Transverse colon (tissue), 4 donors: ENCODE results near the gene IL1RN. TPM values are rescaled to one million over a fixed set of nuclear protein-coding genes. Genes with fewer than 3 reads are reported as not detected.
A peak's percentile ranks its signal among the peaks of the same experiment; 100 is the strongest.

ENCODE experiments used
- DNase-seq: peaks from one replicate; pipeline ENCODE4 v3.0.0-alpha.2; 2019
- H3K27ac ChIP-seq, 4 donors: fragments of 200-600 bp; sonication (generic); 2 replicates each; pipeline ENCODE4 v1.5.1; 2016 to 2018; ENCODE audit warnings: inconsistent platforms in 4 of 4
- H3K27me3 ChIP-seq: fragments of 200-600 bp; sonication (generic); 2 replicates; pipeline ENCODE4 v1.5.1; 2017; ENCODE audit warnings: inconsistent platforms
- H3K36me3 ChIP-seq, 4 donors: fragments of 200-600 bp; sonication (generic); 2 replicates each; pipeline ENCODE4 v1.5.1; 2017 to 2019; ENCODE audit warnings: inconsistent platforms in 4 of 4
- H3K4me1 ChIP-seq, 4 donors: fragments of 200-600 bp; sonication (generic); 2 replicates each; pipeline ENCODE4 v1.5.1; 2017 to 2020; ENCODE audit warnings: inconsistent platforms in 4 of 4
- H3K4me3 ChIP-seq, 4 donors: fragments of 200-600 bp; sonication (generic); 1 replicate in 1 of 4; 2 replicates in 3 of 4; pipeline versions ENCODE4 v1.5.1 to v1.6.1; 2017 to 2019; ENCODE audit warnings: inconsistent platforms in 4 of 4
- H3K9me3 ChIP-seq, 2 donors: fragments of 200-600 bp; sonication (generic); 2 replicates each; pipeline ENCODE4 v1.5.1; 2017 to 2019; ENCODE audit warnings: inconsistent platforms in 2 of 2
- CTCF ChIP-seq, 5 experiments: fragments of 200-600 bp in 3 of 5; fragments of 450-650 bp in 2 of 5; sonication (generic) in 3 of 5; IDR thresholded peaks; 1 replicate in 2 of 5; 2 replicates in 3 of 5; pipeline ENCODE4 v1.5.1; 2016 to 2017; ENCODE audit warnings: antibody characterized with exemption in 5 of 5, inconsistent platforms in 3 of 5, mild to moderate bottlenecking in 2 of 5, moderate library complexity in 1 of 5
- EP300 ChIP-seq: sonication (generic); formaldehyde crosslinking; IDR thresholded peaks from one replicate; pipeline ENCODE4 v1.6.1; 2017; ENCODE audit warnings: antibody characterized with exemption, low read depth
- POLR2A ChIP-seq: fragments of 450-650 bp; IDR thresholded peaks from one replicate; pipeline ENCODE4 v1.6.1; 2016; ENCODE audit warnings: antibody characterized with exemption, mild to moderate bottlenecking, moderate library complexity
- POLR2AphosphoS5 ChIP-seq, 3 donors: sonication (generic); formaldehyde crosslinking; IDR thresholded peaks; one replicate each; pipeline ENCODE4 v1.6.1; 2016; ENCODE audit warnings: antibody characterized with exemption in 3 of 3
- WGBS, 2 donors: methylation state at CpG; one replicate each; pipeline ENCODE4 v1.1.5; 2018; ENCODE audit warnings: low coverage in 1 of 2; 5-methylcytosine and 5-hydroxymethylcytosine counted together
- in situ Hi-C, 4 donors: fragments of 200-750 bp; cut with MboI; loops; one replicate each; pipeline versions ENCODE4 v1.15.0 to v1.15.1; 2017; ENCODE audit warnings: low sequenced_read_pairs in 3 of 4, low pct_ligation_motif_present in 1 of 4, low pct_unique_long_range_greater_than_20kb in 1 of 4
- intact Hi-C: fragments of 100-400 bp; cut with DNase I; formaldehyde crosslinking; loops from one replicate; pipeline ENCODE4 v1.15.1; 2023; ENCODE audit warnings: low total_unique reads
- total RNA-seq, 4 donors: library from RNA; depleted of rRNA; stranded (reverse); fragments of >200 nt; gene quantifications; one replicate each; pipeline ENCODE4 v1.1.0, GENCODE V29; 2016

Gene IL1RN
- total RNA-seq, 4 donors from 2014 or later, result 0.40 to 31.8 (median 5.5) TPM

GRCh38 chr2:113166187-113166645 is 38.8 kb downstream of the IL1RN start:
- intact Hi-C loops (no loop called here), in situ Hi-C loops (no loop called here)
- no peak for DNase-seq
- peaks cover 0 to 34% (median 8%) of the 10 kb centered on the region in 4 donors for H3K4me1 ChIP-seq
- no peak for TF ChIP-seq EP300
- no peak for TF ChIP-seq CTCF (IDR thresholded peaks at IDR 0.05)
- no peak for TF ChIP-seq POLR2A
- no peak for TF ChIP-seq POLR2AphosphoS5 (IDR thresholded peaks at IDR 0.05)
- H3K9me3 ChIP-seq, result no peaks in the 10 kb centered on the region
- 89 to 100% methylated on average over 1 to 7 of the region's 7 CpGs for WGBS, 2 donors
- H3K36me3 ChIP-seq, result no peaks in the 10 kb centered on the region
- peak overlapping the region in 2 of 4 donors; percentile 73 to 78 for H3K27ac ChIP-seq
- H3K4me3 ChIP-seq, result no peak overlapping the region
- H3K27me3 ChIP-seq, result no peaks in the 10 kb centered on the region

GRCh38 chr2:113167115-113167932 is 39.9 kb downstream of the IL1RN start:
- Histone ChIP-seq H3K27me3 (no peaks in the 10 kb centered on the region), H3K27ac (peak overlapping the region; percentile 59 to 78 (median 69)), H3K36me3 (no peaks in the 10 kb centered on the region), H3K4me1 (peaks cover 0 to 34% (median 8%) of the 10 kb centered on the region in 4 donors), H3K9me3 (no peaks in the 10 kb centered on the region), H3K4me3 (no peak overlapping the region)
- intact Hi-C loops (no loop called here), in situ Hi-C loops (no loop called here)
- no peak for TF ChIP-seq CTCF (IDR thresholded peaks at IDR 0.05)
- TF ChIP-seq POLR2A, result peak; percentile 87
- no peak for TF ChIP-seq EP300
- TF ChIP-seq POLR2AphosphoS5 (IDR thresholded peaks at IDR 0.05), result peak in 2 of 3 donors; percentile 77 to 85
- WGBS, 2 donors, result 51% methylated on average over 12 of the region's 12 CpGs; no CpG with 5 or more reads in 1 of the 2 donors
- DNase-seq, result peak; percentile 82

- H3K9me3 ChIP-seq, result no peaks in the 10 kb centered on the region
- H3K36me3 ChIP-seq, result no peaks in the 10 kb centered on the region
- H3K4me1 ChIP-seq, result peaks cover 0 to 34% (median 8%) of the 10 kb centered on the region in 4 donors
- H3K27ac ChIP-seq, result peak overlapping the region; percentile 59 to 78 (median 69)
- no peak for DNase-seq
- no peaks in the 10 kb centered on the region for H3K27me3 ChIP-seq
- in situ Hi-C loops (no loop called here), intact Hi-C loops (no loop called here)
- no peak overlapping the region for H3K4me3 ChIP-seq
- 91 to 100% methylated on average over 4 to 6 of the region's 6 CpGs for WGBS, 2 donors
- TF ChIP-seq CTCF (IDR thresholded peaks at IDR 0.05) (no peak), POLR2AphosphoS5 (IDR thresholded peaks at IDR 0.05) (no peak), EP300 (no peak), POLR2A (no peak)
Measured at GRCh38 chr2:113167962-113168340, 40.6 kb downstream of the IL1RN start.

- Histone ChIP-seq H3K36me3 (no peaks in the 10 kb centered on the region), H3K27me3 (no peaks in the 10 kb centered on the region), H3K4me3 (no peak overlapping the region), H3K27ac (peak overlapping the region in 1 of 4 donors; percentile 78), H3K4me1 (peaks cover 0 to 39% (median 8%) of the 10 kb centered on the region in 4 donors), H3K9me3 (no peaks in the 10 kb centered on the region)
- no peak for TF ChIP-seq POLR2AphosphoS5 (IDR thresholded peaks at IDR 0.05)
- no peak for TF ChIP-seq EP300
- intact Hi-C loops, result no loop called here
- DNase-seq, result no peak
- in situ Hi-C loops, result no loop called here
- 84% methylated on average over 8 of the region's 8 CpGs; no CpG with 5 or more reads in 1 of the 2 donors for WGBS, 2 donors
Measured at GRCh38 chr2:113169002-113169530, 41.7 kb downstream of the IL1RN start.
